GM12872 (cell line): ENCODE measurements around the gene IFNGR1.

ENCODE experiments used
- CTCF ChIP-seq: IDR thresholded peaks from 3 replicates; pipeline ENCODE4 v1.5.1; 2011; ENCODE audit warnings: low read depth, mild to moderate bottlenecking, low read length, moderate library complexity; ENCODE audit not compliant: insufficient read depth

Gene IFNGR1

GRCh38 chr6:137161949-137162348 is 57.2 kb downstream of the IFNGR1 start:
- TF ChIP-seq CTCF = no peak

GRCh38 chr6:137160763-137161162 is 58.4 kb downstream of the IFNGR1 start:
- no peak for TF ChIP-seq CTCF

GRCh38 chr6:137159912-137160311 is 59.3 kb downstream of the IFNGR1 start:
- no peak for TF ChIP-seq CTCF

GRCh38 chr6:137157601-137158000 is 61.6 kb downstream of the IFNGR1 start:
- TF ChIP-seq CTCF = no peak

- no peak for TF ChIP-seq CTCF
Observed at GRCh38 chr6:137156650-137157049, 62.5 kb downstream of the IFNGR1 start.

GRCh38 chr6:137155830-137156229 is 63.4 kb downstream of the IFNGR1 start:
- TF ChIP-seq CTCF = no peak

GRCh38 chr6:137150072-137150471 is 69.1 kb downstream of the IFNGR1 start:
- TF ChIP-seq CTCF = no peak

GRCh38 chr6:137149035-137149393 is 70.2 kb downstream of the IFNGR1 start:
- no peak for TF ChIP-seq CTCF
